OCI-LY7 (cell line): ENCODE results near the gene KCNQ1OT1. TPM values are rescaled to one million over a fixed set of nuclear protein-coding genes. Genes with fewer than 3 reads are reported as not detected.

ENCODE experiments used
- BruUV-seq: library from RNA; stranded (reverse); fragments of 400-500 nt; replicated peaks from 2 replicates; lab custom pipeline; 2021; lab: Mats Ljungman, UMichigan
- CTCF ChIA-PET: fragments of 300-600 bp; sonication (Branson Sonifier 250); formaldehyde crosslinking; loops from one replicate; lab custom pipeline; 2022; ENCODE audit warnings: antibody characterized with exemption; ENCODE audit not compliant: unreplicated experiment; lab: Charles Lee
- POLR2A ChIA-PET: fragments of 300-600 bp; sonication (Branson Sonifier 250); formaldehyde crosslinking; loops from one replicate; lab custom pipeline; 2022; ENCODE audit warnings: antibody characterized with exemption; lab: Charles Lee
- DNase-seq: peaks from one replicate; pipeline ENCODE4 v3.0.0-alpha.2; 2015; ENCODE audit warnings: low spot score
- H2AFZ ChIP-seq: fragments of 200-600 bp; sonication (generic), shearing (Covaris generic); 2 replicates; pipeline ENCODE4 v1.6.1; 2014; ENCODE audit warnings: mild to moderate bottlenecking, antibody characterized with exemption, low read length, moderate library complexity
- H3K27ac ChIP-seq: fragments of 200-600 bp; sonication (generic); 2 replicates; pipeline ENCODE4 v1.5.1; 2014; ENCODE audit warnings: mixed run types, low read depth, mild to moderate bottlenecking, moderate library complexity, low read length, inconsistent platforms; ENCODE audit not compliant: poor library complexity, severe bottlenecking
- H3K36me3 ChIP-seq: fragments of 200-600 bp; sonication (generic); 2 replicates; pipeline ENCODE4 v1.6.1; 2014; ENCODE audit warnings: mild to moderate bottlenecking, antibody characterized with exemption, low read length, moderate library complexity, mixed read lengths; ENCODE audit not compliant: insufficient read depth
- H3K4me1 ChIP-seq: fragments of 200-600 bp; sonication (generic); 2 replicates; pipeline ENCODE4 v1.5.1; 2014; ENCODE audit warnings: mild to moderate bottlenecking, low read length; ENCODE audit not compliant: insufficient read depth, poor library complexity, severe bottlenecking
- H3K4me2 ChIP-seq: fragments of 200-600 bp; sonication (generic); 2 replicates; pipeline ENCODE4 v1.6.1; 2014; ENCODE audit warnings: mild to moderate bottlenecking, low read length
- H3K4me3 ChIP-seq: fragments of 200-600 bp; sonication (generic); 2 replicates; pipeline ENCODE4 v1.5.1; 2014; ENCODE audit warnings: mild to moderate bottlenecking, low read depth, low read length; ENCODE audit not compliant: poor library complexity, severe bottlenecking
- H3K79me2 ChIP-seq: fragments of 200-600 bp; sonication (generic); 2 replicates; pipeline ENCODE4 v1.6.1; 2016; ENCODE audit warnings: low read depth, mild to moderate bottlenecking, low read length, moderate library complexity, mixed read lengths; ENCODE audit not compliant: insufficient read depth
- H3K9me2 ChIP-seq: fragments of 200-600 bp; sonication (generic); 2 replicates; pipeline ENCODE4 v1.6.1; 2016; ENCODE audit warnings: mild to moderate bottlenecking, low read length, mixed read lengths; ENCODE audit not compliant: insufficient read depth
- H3K9me3 ChIP-seq: fragments of 200-600 bp; sonication (generic); 2 replicates; pipeline ENCODE4 v1.6.1; 2014; ENCODE audit warnings: mild to moderate bottlenecking, mixed run types, low read length, mixed read lengths
- H4K20me1 ChIP-seq: fragments of 200-600 bp; sonication (generic); 2 replicates; pipeline ENCODE4 v1.6.1; 2014; ENCODE audit warnings: mild to moderate bottlenecking, antibody characterized with exemption, low read length, moderate library complexity, mixed read lengths; ENCODE audit not compliant: insufficient read depth
- EZH2phosphoT487 ChIP-seq: fragments of 200-600 bp; sonication (generic); IDR thresholded peaks from 2 replicates; pipeline ENCODE4 v1.6.1; 2018; ENCODE audit warnings: low read depth, borderline replicate concordance, mild to moderate bottlenecking, mixed run types, antibody characterized with exemption, low read length, moderate library complexity, mixed read lengths
- intact Hi-C: fragments of 100-400 bp; cut with micrococcal nuclease; formaldehyde crosslinking; loops from one replicate; pipeline ENCODE4 v1.10.0; 2022; ENCODE audit not compliant: unreplicated experiment
- total RNA-seq, 2 experiments: library from RNA; depleted of rRNA in 1 of 2; stranded (reverse); fragments of >200 nt in 1 of 2; shearing (Covaris generic) in 1 of 2; gene quantifications; 2 replicates each; pipeline ENCODE4 v1.2.3, GENCODE V29; 2014 to 2022
- TF ChIP-seq, protein P1 (sequence below): fragments of 200-600 bp; sonication (generic); conservative IDR thresholded peaks from 2 replicates; pipeline ENCODE4 v1.5.1; 2014; ENCODE audit warnings: mild to moderate bottlenecking, antibody characterized with exemption, low read length, moderate library complexity, mixed read lengths

Gene KCNQ1OT1
- total RNA-seq, 2 experiments from 2014 or later = 2.9 to 3.4 TPM

DNA sequence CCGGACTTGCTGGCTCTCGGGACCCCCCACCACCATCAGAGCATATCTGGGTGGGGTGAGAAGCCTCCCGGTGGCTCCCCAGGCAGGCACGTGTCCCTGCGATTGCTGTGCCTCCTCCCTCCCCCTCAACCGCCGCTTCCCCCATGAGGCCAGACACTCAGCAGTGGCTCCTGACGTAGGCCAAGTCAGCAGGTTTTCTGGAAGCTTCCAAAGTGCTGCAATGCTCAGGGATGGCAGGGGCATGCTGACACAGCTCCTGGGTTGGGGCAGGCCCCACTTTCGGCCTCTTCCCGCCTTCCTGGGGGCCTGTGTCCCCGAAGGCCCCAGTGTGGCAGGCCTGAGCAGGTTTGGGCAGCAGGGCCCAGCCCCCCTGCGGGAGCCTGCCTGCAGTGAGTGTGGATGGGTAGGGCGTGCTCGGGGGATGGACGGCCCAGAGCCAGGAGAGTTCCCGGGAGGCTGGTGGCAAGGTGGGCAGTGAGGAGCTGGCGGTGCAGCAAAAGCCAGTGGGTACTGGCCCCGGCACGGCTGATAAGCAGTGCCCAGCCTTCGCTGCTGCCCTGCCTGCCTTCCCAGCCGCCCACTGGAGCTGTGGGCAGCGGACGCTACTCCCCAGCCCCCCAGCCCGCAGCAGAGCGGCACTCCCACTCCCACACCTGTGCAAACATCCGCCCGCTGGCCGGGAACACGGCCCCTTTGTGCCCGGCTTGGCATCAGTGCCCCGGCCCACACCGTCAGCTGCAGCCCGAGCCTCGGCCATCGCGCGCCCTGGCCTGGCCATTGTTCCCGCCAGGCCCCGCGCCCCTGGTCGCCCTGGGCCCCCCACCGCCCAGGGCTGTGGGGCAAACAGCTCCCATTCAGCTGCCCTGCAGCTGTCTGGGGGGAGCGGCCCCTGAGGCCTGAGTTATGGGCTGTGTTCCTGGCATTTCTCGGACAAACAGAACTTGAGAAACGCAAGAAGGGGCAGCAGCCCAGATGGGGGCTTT lies 125.0 kb downstream of the KCNQ1OT1 start:
- no peak overlapping the region for H3K27ac ChIP-seq
- intact Hi-C loops = no loop called here
- no peaks in the 10 kb centered on the region for H3K36me3 ChIP-seq
- H4K20me1 ChIP-seq = no peaks in the 10 kb centered on the region
- no peak for DNase-seq
- POLR2A ChIA-PET = no interaction called here
- CTCF ChIA-PET = no interaction called here
- no peaks in the 10 kb centered on the region for H3K79me2 ChIP-seq
- H3K9me2 ChIP-seq = no peaks in the 10 kb centered on the region
- no peaks in the 10 kb centered on the region for H3K4me1 ChIP-seq
- BruUV-seq = no TSS peak
- no peak overlapping the region for H2AFZ ChIP-seq
- no peak overlapping the region for H3K4me3 ChIP-seq
- H3K9me3 ChIP-seq = no peaks in the 10 kb centered on the region
- TF ChIP-seq, protein P1, sequence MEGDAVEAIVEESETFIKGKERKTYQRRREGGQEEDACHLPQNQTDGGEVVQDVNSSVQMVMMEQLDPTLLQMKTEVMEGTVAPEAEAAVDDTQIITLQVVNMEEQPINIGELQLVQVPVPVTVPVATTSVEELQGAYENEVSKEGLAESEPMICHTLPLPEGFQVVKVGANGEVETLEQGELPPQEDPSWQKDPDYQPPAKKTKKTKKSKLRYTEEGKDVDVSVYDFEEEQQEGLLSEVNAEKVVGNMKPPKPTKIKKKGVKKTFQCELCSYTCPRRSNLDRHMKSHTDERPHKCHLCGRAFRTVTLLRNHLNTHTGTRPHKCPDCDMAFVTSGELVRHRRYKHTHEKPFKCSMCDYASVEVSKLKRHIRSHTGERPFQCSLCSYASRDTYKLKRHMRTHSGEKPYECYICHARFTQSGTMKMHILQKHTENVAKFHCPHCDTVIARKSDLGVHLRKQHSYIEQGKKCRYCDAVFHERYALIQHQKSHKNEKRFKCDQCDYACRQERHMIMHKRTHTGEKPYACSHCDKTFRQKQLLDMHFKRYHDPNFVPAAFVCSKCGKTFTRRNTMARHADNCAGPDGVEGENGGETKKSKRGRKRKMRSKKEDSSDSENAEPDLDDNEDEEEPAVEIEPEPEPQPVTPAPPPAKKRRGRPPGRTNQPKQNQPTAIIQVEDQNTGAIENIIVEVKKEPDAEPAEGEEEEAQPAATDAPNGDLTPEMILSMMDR = no peak
- TF ChIP-seq EZH2phosphoT487 = no peak
- H3K4me2 ChIP-seq = no peak overlapping the region

DNA sequence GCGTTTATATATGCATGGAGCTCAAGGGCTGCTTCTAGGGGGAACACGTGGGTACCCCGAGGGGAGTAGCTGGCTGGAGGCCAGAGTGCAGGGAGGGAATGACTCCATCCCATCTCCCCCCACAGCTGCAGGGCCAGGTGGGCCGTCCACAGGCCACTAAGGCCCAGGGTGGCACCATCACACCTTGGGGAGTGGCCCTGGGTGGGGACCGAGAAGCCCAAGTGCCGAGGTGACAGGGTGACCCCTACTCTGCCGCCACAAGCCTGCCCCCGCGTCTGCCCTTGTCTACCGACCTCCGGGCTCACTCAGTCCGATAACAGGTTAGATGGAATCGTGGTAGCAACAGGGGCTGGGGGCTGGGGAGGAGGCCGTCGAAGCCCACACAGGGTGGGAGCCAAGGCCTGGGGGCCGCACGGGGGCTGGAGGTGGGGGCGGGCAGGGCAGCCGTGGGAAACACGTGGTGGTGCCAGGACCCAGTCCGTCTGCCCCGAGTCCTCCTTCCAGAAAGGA lies 125.7 kb downstream of the KCNQ1OT1 start:
- no TSS peak for BruUV-seq
- CTCF ChIA-PET = no interaction called here
- no peaks in the 10 kb centered on the region for H3K9me3 ChIP-seq
- H3K4me1 ChIP-seq = no peaks in the 10 kb centered on the region
- no peaks in the 10 kb centered on the region for H3K36me3 ChIP-seq
- no peaks in the 10 kb centered on the region for H3K79me2 ChIP-seq
- no peak for DNase-seq
- POLR2A ChIA-PET = no interaction called here
- H4K20me1 ChIP-seq = no peaks in the 10 kb centered on the region
- no peak overlapping the region for H2AFZ ChIP-seq
- H3K9me2 ChIP-seq = no peaks in the 10 kb centered on the region
- no peak overlapping the region for H3K27ac ChIP-seq
- no peak overlapping the region for H3K4me3 ChIP-seq
- TF ChIP-seq, protein P1 = no peak
- no peak for TF ChIP-seq EZH2phosphoT487
- intact Hi-C loops = no loop called here
- H3K4me2 ChIP-seq = no peak overlapping the region
